Activated T-helper 1 cell treated with Interleukin-2 at 50 U/mL for 16 hours (primary cell): Measurements from ENCODE around the gene IGSF9B.
A peak's percentile ranks its signal among the peaks of the same experiment; 100 is the strongest.

ENCODE experiments used
- DNase-seq: peaks from one replicate; pipeline ENCODE4 v3.0.0-alpha.2; 2020; ENCODE audit warnings: low read depth

Gene IGSF9B

DNA sequence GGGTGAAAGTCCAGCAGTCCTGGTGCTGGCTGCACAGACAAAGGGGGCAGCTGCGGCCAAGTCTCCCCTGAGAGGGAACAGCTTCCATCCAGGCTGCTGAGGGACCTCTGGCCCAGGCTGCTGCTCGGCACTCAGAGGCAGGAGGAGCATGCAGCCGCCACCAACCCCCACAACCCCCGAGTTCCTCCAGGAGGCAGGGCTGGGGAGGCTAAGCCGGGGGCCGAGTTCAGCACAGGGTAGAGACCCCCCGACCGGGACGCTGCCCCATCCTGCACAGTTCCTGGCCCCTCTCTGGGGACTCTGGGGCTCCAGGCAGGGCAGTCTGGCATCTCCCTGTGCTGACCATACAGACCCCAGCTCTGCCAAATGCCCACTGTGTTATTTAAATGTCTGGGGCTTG, 20.2 kb downstream of the IGSF9B start:
- no peak for DNase-seq

DNA sequence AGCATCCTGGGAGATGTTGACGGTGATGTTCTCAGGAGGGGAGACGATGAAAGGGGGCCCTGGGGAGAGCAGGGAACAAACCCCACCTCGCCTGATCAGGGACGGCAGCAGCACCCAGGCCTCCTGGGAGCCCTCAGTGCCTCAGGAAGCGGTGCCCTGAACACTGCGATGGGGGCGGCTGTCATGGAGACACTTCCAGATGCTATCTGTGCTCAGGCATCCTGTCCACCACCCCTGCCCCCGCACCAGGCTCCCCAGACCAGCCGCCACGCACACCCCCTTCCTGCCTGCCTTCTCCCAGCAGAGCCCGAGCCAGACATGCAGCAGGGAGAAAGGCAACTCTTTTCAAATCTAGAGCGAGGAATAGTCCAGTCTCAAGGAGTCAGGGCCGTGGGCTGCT, 20.6 kb downstream of the IGSF9B start:
- DNase-seq = no peak

DNA sequence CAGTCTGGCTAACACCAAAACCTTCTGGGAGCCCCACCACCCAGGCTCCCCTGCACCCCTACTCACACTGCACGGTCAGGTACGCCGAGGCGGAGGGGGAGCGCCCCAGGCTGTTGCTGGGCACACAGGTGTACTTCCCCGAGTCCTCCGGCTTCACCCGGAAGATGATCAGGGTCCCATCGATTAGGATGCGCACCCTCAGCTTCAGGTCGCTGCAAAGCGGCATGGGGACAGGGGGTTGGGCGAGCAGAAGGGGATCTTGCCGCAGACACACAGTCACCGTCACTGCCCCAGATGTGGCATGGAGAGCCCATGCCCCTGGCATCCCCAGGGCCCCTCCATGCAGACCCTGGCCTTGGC, 21.2 kb downstream of the IGSF9B start:
- no peak for DNase-seq

DNA sequence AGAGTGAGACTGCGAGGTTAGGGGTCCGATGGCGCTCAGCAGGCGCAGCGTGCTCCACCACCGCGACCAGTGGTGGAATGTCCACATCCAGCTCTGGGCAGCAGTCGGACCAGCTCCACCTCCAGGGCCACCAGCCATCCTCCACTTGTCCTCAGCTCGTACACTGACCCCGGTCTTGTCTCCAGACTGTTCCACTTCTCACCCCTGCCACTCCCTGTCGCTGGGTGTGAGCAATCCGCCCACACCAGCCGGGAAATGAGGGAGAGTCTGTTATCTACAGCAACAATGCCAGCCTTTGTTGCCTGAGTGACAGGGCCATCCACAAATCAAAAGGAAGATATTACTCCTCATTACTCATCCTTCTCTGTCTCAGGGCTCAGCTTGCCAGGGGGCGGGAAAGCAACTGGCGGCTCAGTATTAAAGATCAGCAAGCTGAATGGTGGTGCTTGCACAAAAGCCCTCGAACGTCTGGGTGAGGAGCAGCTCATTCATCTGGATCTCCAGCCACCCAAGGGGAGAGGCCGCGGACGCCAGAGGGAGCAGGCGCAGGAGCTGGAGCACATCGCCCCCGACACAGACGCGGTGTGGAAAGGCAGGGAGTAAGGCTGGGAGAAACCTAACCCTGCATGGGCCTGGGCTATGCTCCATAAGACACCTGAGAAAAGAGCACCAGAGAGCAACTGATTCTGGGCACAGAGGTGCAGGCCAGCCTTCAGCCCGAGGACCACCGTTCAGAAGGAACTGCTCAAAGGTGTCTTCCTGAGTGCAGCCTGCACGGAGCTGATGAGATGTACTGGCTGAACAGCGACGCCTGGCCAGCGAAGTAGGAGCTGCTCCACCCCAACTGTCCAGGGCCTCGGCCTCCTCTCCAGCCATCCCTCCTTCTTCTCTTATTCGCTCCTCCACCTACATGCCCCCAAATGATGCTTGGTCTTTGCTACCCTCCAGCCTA, 21.9 kb downstream of the IGSF9B start:
- DNase-seq = no peak

DNA sequence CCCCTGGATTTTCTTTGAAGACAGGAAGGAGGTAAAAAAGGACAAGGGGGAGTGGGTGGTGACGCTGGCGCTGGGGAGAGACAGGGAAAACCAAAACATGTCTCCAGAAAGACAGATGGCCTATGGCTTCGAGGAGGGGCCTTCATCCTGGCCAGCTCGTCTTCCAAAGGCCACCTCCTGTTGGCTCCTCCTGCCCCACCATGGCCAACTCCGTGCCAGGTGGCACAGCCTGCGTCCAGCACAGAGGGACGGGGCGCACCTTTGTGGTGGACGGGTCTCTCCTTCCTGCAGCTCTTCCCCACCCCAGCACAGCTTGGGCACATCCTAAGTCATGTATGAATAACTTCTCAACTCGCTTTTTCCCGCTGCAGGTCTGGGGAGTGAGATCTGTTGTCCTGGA, 22.7 kb downstream of the IGSF9B start:
- no peak for DNase-seq

DNA sequence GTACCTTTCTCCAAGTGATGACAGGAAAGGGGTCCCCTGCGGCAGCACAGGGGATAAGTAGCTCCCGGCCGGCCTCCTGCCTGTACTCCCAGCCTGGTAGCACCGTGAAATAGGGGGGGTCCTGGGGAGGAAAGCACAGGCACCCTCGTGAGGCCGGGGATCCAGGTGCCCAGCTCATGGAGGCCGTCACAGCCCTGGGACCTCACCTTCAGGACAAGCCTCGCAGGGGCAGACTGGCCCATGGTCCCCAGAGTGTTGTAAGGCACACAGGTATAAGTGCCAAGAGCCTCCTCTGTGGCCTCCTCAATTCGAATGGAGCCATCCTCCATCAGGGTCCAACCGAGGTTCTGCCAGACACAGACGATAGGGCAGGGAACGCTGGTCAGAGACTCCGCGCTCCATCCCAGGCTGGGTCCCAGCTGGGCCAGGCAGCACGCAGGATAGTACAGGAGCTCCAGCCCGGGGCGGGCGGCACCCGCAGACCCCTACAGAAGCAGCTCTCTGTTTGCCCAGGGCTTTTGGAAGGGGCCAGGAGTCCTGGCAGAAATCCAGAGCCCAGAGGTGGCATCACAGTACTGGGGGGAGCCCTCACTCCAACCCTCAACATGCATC, 25.2 kb downstream of the IGSF9B start:
- DNase-seq = no peak

DNA sequence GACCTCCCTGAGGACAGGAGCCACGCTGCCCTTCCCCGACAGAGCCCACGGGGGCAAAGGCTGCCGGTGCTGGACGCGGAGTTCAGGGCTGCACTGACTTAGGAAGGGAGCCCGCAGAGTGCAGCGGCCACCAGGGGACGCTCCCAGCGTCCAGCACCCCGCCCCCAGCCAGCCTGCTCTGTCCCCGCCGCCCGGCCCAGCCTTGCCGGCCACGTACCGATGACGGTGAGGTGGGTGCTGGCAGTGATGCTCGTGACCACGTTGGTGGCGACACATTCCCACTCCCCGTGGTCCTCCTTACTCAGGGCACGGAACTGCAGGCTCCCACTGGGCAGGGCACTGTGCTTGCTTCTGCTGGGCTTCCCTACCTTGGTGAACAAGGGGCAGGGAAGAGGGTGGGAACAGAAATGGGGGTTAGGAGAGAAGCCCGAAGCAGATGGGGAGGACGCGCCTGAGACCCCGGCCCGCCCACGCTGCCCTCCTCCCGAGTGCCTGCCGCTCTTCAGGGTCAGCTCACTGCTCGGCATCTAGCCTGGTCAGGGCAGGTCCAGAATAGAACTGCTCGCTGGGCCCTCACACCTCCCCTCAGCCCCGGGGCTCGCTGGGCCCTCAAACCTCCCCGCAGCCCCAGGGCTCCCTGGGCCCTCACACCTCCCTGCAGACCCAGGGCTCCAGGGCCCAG, 25.9 kb downstream of the IGSF9B start:
- DNase-seq = no peak

DNA sequence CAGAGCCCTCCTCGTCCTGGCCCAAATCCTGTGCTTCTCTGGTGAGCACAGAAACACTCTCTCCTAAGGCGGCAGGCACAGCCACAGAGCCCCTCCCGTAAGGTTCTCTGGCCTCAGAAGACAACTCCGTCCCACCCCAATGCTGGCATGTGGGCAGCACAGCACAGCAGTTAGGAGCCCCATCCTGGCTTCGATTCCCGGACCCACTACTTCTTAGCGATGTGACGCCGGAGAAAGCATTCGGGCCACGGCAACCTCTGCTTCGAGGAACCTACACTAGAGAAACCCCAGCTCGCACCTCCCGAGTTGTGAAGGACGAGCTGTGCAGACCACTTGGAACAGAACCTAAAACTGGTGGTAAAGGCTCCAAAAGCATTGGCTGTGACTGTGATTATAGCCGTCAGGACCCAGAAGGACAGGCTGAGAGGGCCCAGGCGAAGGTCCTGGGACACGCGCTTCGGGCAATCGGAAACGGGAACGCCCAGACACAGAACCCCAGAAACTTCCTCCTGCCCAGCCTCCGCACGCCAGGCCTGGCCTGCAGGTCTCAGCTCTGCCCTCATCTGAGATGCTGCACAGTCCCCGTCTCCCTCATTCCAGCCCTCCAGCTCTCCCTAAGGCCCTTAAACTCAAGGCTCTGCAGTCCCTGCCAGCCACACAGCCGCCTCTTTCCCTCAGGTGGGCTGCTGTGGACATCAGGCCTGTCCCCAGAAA, 26.6 kb downstream of the IGSF9B start:
- DNase-seq = no peak

DNA sequence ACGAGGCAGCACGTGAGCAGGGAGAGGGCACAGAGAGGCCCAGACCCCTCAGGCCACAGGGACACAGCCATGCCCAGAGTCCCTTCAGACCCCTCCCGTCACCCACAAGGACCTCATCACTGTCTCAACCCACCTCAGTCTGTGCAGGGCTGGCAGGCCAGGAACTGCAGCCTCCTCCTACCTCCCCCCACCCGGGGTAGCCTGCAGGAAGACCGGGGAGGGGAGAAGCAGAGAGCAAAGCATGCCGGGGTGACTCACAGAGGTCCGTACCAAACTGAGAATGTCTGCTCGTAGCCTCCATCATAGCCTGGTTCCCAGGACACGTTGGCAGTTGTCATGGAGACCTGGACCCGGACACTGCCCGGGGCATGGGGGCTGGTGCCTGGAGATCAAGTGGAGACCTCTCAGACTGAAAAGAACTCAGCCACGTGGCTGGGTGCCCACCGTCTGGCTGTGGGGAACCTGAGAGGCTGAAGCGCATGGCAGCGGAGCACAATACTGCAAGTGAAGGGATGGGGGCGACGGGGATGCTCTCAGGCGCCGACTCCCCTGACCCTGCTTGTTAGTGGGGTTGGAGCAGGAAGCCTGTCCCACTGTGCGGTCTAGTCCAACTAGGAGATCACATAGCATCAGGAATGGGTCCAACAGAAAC, 27.2 kb downstream of the IGSF9B start:
- no peak for DNase-seq

DNA sequence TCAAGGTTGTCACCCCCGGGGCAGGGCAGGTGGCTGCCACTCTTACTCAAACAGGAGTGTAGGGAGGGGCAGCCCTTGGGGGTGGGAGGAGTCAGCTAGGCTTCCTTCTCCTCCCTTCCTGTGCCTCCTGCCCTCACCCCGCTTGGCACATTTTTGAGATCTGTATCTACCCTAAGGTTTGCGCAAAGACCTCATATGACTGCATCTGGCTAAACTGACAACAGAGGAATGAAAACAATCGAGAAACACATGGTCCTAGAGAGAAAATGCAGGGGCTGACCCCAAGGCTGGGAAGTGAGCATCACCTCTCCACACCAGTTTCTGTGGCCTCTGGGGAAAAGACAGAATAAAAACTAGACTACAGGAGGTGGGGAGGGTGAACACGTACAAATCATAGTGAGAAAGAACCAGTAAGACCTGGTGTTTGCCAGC, 28.1 kb downstream of the IGSF9B start:
- peak; percentile 44 for DNase-seq

DNA sequence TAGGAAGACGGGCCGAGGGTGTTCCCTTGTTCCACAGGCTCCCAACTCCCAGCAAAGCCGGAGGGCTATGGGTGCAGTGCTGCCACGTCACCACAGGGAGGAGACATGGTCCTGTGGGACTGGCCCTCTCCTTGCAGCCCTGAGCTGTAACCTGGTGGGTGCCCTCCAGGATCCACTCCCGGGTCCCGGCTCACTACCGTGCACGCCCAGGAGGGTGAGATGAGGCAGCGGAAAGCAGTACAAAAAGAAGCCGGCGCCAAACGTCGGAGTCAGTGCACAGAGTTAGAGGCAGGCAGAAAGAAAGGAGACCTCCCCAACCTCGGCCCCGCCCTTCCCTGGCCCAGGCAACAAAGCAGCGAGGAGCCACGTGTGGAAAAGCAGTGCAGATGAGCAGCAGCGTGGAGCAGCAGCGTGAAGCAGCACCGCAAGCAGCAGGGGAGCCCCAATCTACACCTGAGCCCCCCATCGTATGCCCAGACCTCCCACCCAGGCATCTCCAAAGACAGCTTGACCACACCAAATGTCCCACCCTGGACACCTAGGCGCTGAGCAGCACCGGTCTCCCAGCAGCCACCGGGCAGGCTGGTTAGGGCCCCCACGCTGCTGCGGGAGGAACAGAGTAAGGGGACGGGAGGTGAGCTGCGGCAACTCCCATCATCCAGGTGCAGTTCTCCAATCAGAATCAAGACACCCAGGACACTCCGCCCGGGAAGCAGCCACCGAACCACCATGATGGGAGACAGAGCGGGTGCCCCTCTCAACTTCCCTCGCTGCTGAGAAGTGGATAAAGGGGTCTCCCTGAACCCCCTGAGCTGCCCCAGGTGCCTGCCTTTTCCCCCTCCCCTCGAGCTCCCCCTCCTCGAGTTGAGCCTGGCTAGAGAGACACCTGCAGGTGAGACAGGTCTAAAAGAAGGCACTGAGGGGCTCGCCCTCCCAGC, 28.8 kb downstream of the IGSF9B start:
- DNase-seq = peak; percentile 50

DNA sequence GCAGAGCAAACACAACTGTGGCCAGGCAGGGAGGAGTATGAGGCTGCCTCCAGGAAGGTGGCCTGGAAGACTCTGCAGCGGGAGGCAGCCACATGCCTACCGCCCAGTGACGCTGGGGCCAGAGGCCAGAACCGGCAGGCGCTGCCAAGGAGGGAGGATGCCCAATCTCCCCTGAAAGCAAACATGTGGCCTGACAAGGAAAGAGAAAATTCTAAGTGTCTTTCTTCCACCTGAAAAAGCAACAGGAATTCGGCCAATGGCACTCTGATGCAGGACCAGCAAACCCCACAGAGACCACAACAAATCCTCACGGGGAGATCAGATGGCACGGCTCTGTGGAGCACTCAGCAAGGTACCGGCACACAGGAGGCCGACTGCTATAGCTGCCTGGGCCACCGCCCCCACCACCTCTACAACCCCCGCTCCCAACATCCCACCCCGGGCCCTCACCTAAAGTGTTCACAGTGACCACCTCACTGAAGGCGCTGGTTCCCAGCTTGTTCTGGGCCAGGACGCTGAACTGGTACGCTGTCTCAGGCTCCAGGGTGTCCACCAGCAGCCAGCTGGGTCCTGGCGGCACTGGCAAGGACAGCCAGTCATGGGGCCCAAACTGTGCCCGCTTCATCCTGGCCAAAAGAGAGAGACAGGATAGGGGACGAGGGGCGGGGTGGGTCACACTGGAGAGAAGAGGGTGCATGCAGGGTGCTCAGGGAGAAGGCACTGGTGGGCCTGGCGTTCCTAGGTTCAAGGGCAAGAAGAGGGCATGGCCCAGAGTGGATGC, 30.1 kb downstream of the IGSF9B start:
- DNase-seq = no peak

DNA sequence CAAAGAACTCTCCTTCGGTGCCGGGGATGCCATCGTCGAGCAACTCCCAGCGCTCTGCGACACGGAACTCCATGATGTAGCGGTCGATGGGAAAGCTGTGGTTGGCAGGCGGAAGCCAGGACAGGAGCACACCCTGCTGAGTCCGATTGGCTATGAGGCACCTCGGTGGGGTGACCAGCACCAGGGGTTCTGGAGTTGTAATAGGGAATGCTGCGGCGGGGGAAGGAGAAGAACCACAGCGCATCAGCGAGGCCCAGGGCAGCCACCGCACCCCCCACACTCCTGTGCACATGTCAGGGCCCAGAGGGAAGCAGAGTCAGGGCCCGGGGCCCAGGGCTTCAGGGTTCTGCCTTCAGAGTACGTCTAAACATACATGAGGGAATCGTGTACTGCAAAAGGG, 31.0 kb downstream of the IGSF9B start:
- no peak for DNase-seq

DNA sequence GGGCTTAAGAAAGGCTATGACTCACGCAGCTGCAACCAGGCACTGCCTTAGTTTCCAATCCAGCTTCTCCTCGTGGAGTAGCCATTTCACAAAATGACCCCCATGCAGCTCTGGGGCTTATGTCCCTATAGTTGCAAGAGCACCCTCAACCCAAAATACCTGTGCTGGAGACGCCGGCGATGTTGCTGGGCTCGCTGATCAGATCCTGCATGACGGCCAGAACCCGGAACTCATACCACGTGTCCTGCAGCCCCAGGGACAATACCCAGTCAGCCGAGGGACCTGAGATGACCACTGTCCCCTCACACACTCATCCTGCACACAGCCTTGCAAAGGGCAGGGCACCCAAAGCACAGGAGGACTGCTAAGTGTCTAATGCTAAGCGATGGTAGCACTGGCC, 32.1 kb downstream of the IGSF9B start:
- DNase-seq = no peak

DNA sequence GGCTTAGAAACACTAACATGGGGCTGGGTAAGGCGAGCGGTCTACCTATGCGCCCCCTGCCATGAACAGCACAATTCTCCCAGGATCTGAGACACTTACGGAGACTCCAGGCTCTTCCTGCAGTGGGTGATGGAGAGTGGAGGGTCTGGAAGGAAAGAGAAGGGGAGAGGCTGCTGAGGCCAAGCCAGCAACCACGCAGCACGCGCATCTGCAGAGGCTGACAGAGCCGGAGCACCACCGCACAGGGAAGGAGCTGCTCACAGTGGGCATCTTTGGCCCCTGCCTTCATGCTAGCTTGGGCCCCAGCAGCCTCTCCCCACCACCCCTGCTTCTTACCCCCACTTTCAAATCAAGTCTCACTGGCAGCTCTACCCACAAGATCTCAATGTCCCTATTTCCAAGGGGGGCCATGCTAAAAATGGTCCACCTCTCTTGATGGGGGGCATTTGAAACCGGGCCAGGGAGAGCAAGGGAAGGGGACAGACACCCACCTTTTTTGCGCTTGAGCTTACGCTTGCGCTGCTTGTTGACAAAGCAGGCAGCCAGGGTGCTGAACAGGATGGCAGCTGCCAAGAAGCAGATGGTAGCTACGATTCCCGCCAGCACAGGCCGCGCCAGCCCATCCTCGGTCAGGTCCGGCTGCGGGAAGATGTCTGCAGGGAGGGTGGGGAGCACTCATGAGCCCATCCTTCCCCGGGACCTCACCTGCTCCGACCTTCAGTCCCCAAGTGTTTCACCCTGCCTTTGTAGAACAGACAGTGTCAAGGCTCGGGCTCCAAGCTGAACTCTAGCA, 34.5 kb downstream of the IGSF9B start:
- no peak for DNase-seq

DNA sequence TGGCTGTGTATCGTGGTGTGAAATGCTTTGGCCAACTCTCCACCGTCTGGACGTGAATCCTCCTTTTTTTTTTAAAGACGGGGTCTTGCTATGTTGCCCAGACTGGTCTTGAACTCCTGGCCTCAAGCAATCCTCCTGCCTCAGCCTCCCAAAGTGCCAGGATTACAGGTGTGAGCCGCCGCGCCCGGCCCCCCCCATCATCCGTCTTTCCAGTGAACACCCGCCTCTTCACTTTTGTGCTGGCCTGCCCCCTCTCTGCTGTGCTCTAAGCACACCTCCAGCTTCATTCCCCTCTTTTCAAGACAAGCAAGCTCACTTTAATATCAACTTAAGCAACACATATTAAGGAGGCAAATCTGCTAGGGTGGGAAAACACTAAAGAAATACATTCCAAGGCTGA, 35.3 kb downstream of the IGSF9B start:
- DNase-seq = no peak

DNA sequence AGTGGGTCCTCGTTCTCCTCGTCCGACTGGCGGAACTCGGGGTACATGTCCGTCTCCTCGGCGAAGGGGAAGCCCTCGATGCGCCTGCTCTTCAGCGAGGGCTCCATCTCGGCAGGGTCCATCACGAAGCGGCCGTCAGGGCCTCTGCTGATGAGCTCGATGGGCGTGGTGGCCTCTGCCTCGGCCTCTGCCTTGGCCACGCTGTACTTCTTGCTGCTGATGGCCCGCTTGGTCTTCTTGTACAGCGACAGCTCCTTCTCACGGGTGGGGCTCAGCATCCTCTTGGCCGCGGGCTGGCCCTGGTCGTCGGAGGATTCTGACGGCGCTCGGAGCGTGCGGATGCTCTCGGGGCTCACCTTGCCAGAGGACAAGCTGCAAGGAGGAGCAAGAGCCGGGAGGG, 35.7 kb downstream of the IGSF9B start:
- no peak for DNase-seq

DNA sequence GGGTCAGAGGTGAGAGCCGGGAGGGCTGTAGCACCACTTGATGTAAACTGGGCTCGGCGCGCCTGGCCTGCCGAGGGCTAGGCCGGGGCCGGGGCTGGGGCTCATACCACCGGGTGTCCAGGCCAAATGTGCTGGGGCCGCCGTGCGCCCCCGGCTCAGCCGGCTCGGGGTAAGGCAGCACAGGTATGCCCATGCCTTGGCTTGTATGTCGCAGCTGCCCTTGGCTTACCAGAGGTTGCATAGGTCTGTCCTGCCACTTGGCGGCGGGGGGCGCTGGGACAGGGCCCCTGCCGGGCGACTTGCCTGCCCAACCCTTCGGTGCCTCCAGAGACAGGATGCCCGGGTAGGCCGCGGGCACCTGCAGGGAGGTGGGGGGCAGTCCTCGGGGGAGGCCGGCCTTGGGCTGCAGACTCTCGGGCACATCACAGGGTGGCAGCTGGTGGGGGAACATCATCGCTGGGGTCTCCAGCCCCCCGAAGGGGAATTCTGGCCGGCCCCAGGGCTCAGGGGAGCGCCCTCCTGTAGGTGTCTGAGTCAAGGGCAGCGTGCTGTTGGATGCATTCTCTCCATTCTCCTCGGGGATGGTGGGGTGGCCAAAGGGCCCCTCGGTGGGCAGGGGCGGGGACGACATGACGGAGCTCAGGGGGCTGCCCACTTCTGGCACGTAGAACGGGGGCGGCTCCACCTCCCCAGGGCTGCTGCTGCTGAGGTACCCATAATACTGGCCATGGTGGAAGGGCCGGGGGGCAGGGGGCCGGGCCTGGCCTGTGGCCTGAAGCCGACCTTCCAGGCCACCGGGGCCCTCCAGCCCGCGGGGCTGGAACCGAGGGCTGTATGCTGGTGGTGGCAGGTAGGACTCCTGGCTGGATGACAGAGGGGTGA, 36.4 kb downstream of the IGSF9B start:
- no peak for DNase-seq
